ENCODE data around the gene DHCR24.

GRCh38 chr1:54904476-54905048, 17.6 kb upstream of the DHCR24 start:
- no peak for TF ChIP-seq JUN (IDR thresholded peaks at IDR 0.05; ENCODE audit: borderline replicate concordance, insufficient read depth, insufficient read length, low read depth)
- no peak for TF ChIP-seq POLR2AphosphoS5 (IDR thresholded peaks at IDR 0.05; ENCODE audit: insufficient read depth, low read depth, low read length)
- TF ChIP-seq CTCF (IDR thresholded peaks at IDR 0.05; ENCODE audit: extremely low read depth in 1 of 2, insufficient read depth in 1 of 2, low read depth in 1 of 2, low read length in 2 of 2) = no peak

Data from endothelial cell of umbilical vein (primary cell).